ENCODE results near the gene LYVE1. TPM values are rescaled to one million over a fixed set of nuclear protein-coding genes. Genes with fewer than 3 reads are reported as not detected.
A peak's percentile ranks its signal among the peaks of the same experiment; 100 is the strongest.

The LYVE1 gene
- total RNA-seq, 1 experiment from 2014 or later = not detected

DNA sequence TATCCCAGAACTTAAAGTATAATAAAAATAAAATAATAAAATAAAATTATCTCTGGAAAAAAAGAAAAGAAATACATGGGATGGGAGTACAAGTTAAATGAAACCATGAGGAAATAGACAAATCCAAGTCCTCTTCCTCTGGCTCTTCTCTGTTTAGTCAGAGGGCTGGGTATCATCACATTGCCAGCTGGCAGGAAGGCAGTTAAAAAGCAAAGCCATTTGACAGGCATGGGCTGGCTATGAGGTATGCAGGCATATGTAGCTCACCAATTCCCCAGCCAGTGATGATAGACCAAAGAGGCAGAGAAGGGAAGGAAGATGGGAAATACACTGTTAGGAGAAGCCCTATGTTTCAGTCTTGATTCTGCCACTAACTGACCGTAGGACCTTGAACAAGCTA, 6.5 kb downstream of the LYVE1 start:
- no peak for DNase-seq
- Histone ChIP-seq H3F3A (ENCODE audit: insufficient read depth, low read depth) (peaks cover 10% of the 10 kb centered on the region; the same call in 1 of the 2 replicates), H4K20me1 (ENCODE audit: insufficient read depth) (no peaks in the 10 kb centered on the region), H3K36me3 (ENCODE audit: low read depth) (no peaks in the 10 kb centered on the region), H2AFZ (no peak overlapping the region), H3K27me3 (ENCODE audit: insufficient read depth, low read depth) (no peaks in the 10 kb centered on the region), H3K27ac (no peak overlapping the region), H3K4me3 (no peak overlapping the region), H3K9me2 (ENCODE audit: insufficient read depth) (no peaks in the 10 kb centered on the region), H3K79me2 (ENCODE audit: low read depth) (no peaks in the 10 kb centered on the region), H3K4me1 (replicated peaks; ENCODE audit: insufficient read depth) (peaks cover 20% of the 10 kb centered on the region), H3K9me3 (ENCODE audit: insufficient read depth, low read depth) (no peaks in the 10 kb centered on the region), H3K4me2 (no peak overlapping the region)
- TF ChIP-seq, protein P1, sequence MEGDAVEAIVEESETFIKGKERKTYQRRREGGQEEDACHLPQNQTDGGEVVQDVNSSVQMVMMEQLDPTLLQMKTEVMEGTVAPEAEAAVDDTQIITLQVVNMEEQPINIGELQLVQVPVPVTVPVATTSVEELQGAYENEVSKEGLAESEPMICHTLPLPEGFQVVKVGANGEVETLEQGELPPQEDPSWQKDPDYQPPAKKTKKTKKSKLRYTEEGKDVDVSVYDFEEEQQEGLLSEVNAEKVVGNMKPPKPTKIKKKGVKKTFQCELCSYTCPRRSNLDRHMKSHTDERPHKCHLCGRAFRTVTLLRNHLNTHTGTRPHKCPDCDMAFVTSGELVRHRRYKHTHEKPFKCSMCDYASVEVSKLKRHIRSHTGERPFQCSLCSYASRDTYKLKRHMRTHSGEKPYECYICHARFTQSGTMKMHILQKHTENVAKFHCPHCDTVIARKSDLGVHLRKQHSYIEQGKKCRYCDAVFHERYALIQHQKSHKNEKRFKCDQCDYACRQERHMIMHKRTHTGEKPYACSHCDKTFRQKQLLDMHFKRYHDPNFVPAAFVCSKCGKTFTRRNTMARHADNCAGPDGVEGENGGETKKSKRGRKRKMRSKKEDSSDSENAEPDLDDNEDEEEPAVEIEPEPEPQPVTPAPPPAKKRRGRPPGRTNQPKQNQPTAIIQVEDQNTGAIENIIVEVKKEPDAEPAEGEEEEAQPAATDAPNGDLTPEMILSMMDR (conservative IDR thresholded peaks at IDR 0.05) = no peak
- TF ChIP-seq EZH2 (IDR thresholded peaks at IDR 0.05; ENCODE audit: low read depth) = no peak
- no TSS peak for BruUV-seq (replicated peaks)
- POLR2A ChIA-PET (ENCODE audit: unreplicated experiment) = no interaction called here
- CTCF ChIA-PET = no interaction called here
- intact Hi-C loops (cut with micrococcal nuclease; ENCODE audit: unreplicated experiment) = no loop called here

DNA sequence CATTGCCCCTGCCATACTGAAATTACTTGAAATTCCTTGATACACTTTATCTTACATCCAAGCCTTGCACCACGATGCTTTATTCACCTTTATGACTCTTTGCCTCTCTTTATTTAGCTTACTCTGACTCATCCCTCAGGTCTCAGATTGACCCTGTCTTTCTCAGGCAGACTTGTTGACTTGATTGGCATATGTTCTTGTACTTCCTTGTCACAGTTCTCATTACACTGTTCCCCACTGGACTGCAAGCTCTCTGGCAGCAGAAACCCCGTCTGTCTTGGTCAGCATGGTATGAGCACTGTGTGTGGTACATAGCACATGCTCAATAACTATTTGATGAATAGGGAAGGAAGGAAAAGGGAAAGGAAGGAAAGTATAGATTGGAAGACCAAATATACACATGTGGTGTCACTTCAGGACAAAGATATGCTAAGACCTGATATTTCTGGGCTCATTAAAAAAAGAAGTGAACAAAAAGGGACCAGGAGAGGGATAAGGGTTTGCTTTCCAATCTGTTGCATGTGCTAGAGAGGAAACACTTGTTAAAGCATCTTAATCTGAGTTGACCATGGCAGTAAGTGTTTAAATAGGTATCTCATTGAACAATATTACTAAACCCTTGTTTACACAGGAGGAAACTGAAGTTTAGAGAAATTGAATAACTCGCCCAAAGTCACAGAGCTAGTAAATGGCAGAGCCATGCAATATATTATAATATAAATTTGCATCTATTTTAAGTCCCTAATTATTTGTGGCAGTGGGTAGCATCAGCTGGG, 7.2 kb downstream of the LYVE1 start:
- no peaks in the 10 kb centered on the region for H3K9me2 ChIP-seq (ENCODE audit: insufficient read depth)
- H3K36me3 ChIP-seq (ENCODE audit: low read depth) = no peaks in the 10 kb centered on the region
- H4K20me1 ChIP-seq (ENCODE audit: insufficient read depth) = no peaks in the 10 kb centered on the region
- peak; percentile 7 to 89 for DNase-seq
- H3K4me1 ChIP-seq (replicated peaks; ENCODE audit: insufficient read depth) = peaks cover 27% of the 10 kb centered on the region
- ChIA-PET POLR2A (ENCODE audit: unreplicated experiment) (no interaction called here), CTCF (interaction anchor here (0.6 kb wide), 1 partner anchor 74 kb away, joined by 4 read pairs; no protein-coding TSS in a partner anchor)
- no peaks in the 10 kb centered on the region for H3K27me3 ChIP-seq (ENCODE audit: insufficient read depth, low read depth)
- H3K4me3 ChIP-seq = no peak overlapping the region
- H2AFZ ChIP-seq = no peak overlapping the region
- H3K4me2 ChIP-seq = peak overlapping the region; percentile 40
- H3K9me3 ChIP-seq (ENCODE audit: insufficient read depth, low read depth) = no peaks in the 10 kb centered on the region
- TF ChIP-seq, protein P1 (conservative IDR thresholded peaks at IDR 0.05) = no peak
- no peak for TF ChIP-seq EZH2 (IDR thresholded peaks at IDR 0.05; ENCODE audit: low read depth)
- BruUV-seq (replicated peaks) = no TSS peak
- H3F3A ChIP-seq (ENCODE audit: insufficient read depth, low read depth) = peaks cover 10% of the 10 kb centered on the region; the same call in 1 of the 2 replicates
- H3K27ac ChIP-seq = peak overlapping the region; percentile 76
- intact Hi-C loops (cut with micrococcal nuclease; ENCODE audit: unreplicated experiment) = no loop called here
- no peaks in the 10 kb centered on the region for H3K79me2 ChIP-seq (ENCODE audit: low read depth)

DNA sequence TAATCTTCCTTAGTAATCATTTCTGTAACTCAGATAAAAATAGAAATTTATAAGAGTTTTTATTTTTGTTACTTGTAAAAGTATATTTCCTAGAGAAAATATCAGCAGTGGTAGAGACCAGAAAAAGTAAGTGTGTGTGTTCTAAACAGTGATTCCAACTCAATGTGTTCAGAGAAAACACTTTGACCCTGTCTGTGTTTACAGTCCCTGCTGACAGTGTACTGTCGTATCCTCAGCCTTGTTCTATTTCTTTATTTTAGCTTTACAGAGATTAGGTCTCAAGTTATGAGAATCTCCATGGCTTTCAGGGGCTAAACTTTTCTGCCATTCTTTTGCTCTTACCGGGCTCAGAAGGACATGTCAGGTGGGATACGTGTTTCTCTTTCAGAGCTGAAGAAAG, 10.2 kb downstream of the LYVE1 start:
- H3K9me2 ChIP-seq (ENCODE audit: insufficient read depth) = no peaks in the 10 kb centered on the region
- H3K4me2 ChIP-seq = no peak overlapping the region
- intact Hi-C loops (cut with micrococcal nuclease; ENCODE audit: unreplicated experiment) = no loop called here
- no peak overlapping the region for H2AFZ ChIP-seq
- no peaks in the 10 kb centered on the region for H3K79me2 ChIP-seq (ENCODE audit: low read depth)
- BruUV-seq (replicated peaks) = no TSS peak
- no peaks in the 10 kb centered on the region for H3K36me3 ChIP-seq (ENCODE audit: low read depth)
- no peak for TF ChIP-seq EZH2 (IDR thresholded peaks at IDR 0.05; ENCODE audit: low read depth)
- TF ChIP-seq, protein P1 (conservative IDR thresholded peaks at IDR 0.05) = no peak
- H4K20me1 ChIP-seq (ENCODE audit: insufficient read depth) = no peaks in the 10 kb centered on the region
- POLR2A ChIA-PET (ENCODE audit: unreplicated experiment) = no interaction called here
- DNase-seq = no peak
- H3K27ac ChIP-seq = no peak overlapping the region
- no peaks in the 10 kb centered on the region for H3K27me3 ChIP-seq (ENCODE audit: insufficient read depth, low read depth)
- H3K9me3 ChIP-seq (ENCODE audit: insufficient read depth, low read depth) = no peaks in the 10 kb centered on the region
- peaks cover 29% of the 10 kb centered on the region for H3K4me1 ChIP-seq (replicated peaks; ENCODE audit: insufficient read depth)
- H3F3A ChIP-seq (ENCODE audit: insufficient read depth, low read depth) = peaks cover 10% of the 10 kb centered on the region; the same call in 1 of the 2 replicates
- CTCF ChIA-PET = no interaction called here
- H3K4me3 ChIP-seq = no peak overlapping the region
